Activated gamma-delta T cell treated with anti-CD3 and anti-CD28 coated beads, Interleukin-2, amount 50 U/mL, for 16 hours (primary cell): Measurements from ENCODE around the gene DUSP8.

Experiments
- DNase-seq: peaks from one replicate; pipeline ENCODE4 v3.0.0-alpha.2; 2020; ENCODE audit warnings: low read depth

Gene DUSP8

GRCh38 chr11:1553808-1554594 is 18.1 kb downstream of the DUSP8 start:
- no peak for DNase-seq

- DNase-seq: no peak
Observed at GRCh38 chr11:1549338-1550330, 22.4 kb downstream of the DUSP8 start.

- DNase-seq: no peak
Observed at GRCh38 chr11:1548221-1549070, 23.6 kb downstream of the DUSP8 start.

- DNase-seq: no peak
Observed at GRCh38 chr11:1547467-1548098, 24.5 kb downstream of the DUSP8 start.

GRCh38 chr11:1546536-1547466 is 25.3 kb downstream of the DUSP8 start:
- DNase-seq: no peak

- no peak for DNase-seq
Observed at GRCh38 chr11:1546077-1546535, 26.0 kb downstream of the DUSP8 start.

GRCh38 chr11:1545432-1545831 is 26.6 kb downstream of the DUSP8 start:
- DNase-seq: no peak

GRCh38 chr11:1544536-1544935 is 27.5 kb downstream of the DUSP8 start:
- DNase-seq: no peak

GRCh38 chr11:1543606-1544263 is 28.3 kb downstream of the DUSP8 start:
- no peak for DNase-seq

- no peak for DNase-seq
Observed at GRCh38 chr11:1542267-1542666, 29.8 kb downstream of the DUSP8 start.

- no peak for DNase-seq
Observed at GRCh38 chr11:1541474-1542204, 30.4 kb downstream of the DUSP8 start.

- no peak for DNase-seq
Observed at GRCh38 chr11:1540074-1540473, 32.0 kb downstream of the DUSP8 start.

GRCh38 chr11:1538153-1538552 is 33.9 kb downstream of the DUSP8 start:
- no peak for DNase-seq

GRCh38 chr11:1536065-1536843 is 35.8 kb downstream of the DUSP8 start:
- no peak for DNase-seq

- no peak for DNase-seq
Observed at GRCh38 chr11:1534682-1535081, 37.4 kb downstream of the DUSP8 start.

- no peak for DNase-seq
Observed at GRCh38 chr11:1534171-1534570, 37.9 kb downstream of the DUSP8 start.

GRCh38 chr11:1533342-1533725 is 38.7 kb downstream of the DUSP8 start:
- no peak for DNase-seq

- DNase-seq: no peak
Observed at GRCh38 chr11:1532606-1533341, 39.3 kb downstream of the DUSP8 start.
